Upper lobe of right lung (tissue), 1 donor: ENCODE data around the gene MYL11. TPM values are rescaled to one million over a fixed set of nuclear protein-coding genes. Genes with fewer than 3 reads are reported as not detected.
A peak's percentile ranks its signal among the peaks of the same experiment; 100 is the strongest.

ENCODE experiments used
- ATAC-seq: fragments of 200-7000 bp; cut with Tn5 transposase; one replicate; pipeline ENCODE4 v1.9.1; 2020; ENCODE audit warnings: mild to moderate bottlenecking, moderate library complexity
- DNase-seq: peaks from one replicate; pipeline ENCODE4 v3.0.0-alpha.2; 2020
- H3K27ac ChIP-seq: fragments of 200-600 bp; one replicate; pipeline ENCODE4 v1.8.0; 2022
- H3K27me3 ChIP-seq: fragments of 200-600 bp; one replicate; pipeline ENCODE4 v1.8.0; 2022; ENCODE audit warnings: mild to moderate bottlenecking
- H3K36me3 ChIP-seq: fragments of 200-600 bp; one replicate; pipeline ENCODE4 v1.8.0; 2022
- H3K4me1 ChIP-seq: fragments of 200-600 bp; one replicate; pipeline ENCODE4 v1.8.0; 2022
- H3K4me3 ChIP-seq: fragments of 200-600 bp; one replicate; pipeline ENCODE4 v1.8.0; 2022; ENCODE audit warnings: mild to moderate bottlenecking
- H3K9me3 ChIP-seq: fragments of 200-600 bp; one replicate; pipeline ENCODE4 v1.8.0; 2022
- CTCF ChIP-seq: fragments of 200-600 bp; IDR thresholded peaks from one replicate; pipeline ENCODE4 v1.8.0; 2022; ENCODE audit warnings: antibody characterized with exemption
- intact Hi-C: fragments of 100-400 bp; cut with DNase I; formaldehyde crosslinking; loops from one replicate; pipeline ENCODE4 v1.11.0; 2022
- total RNA-seq: library from RNA; stranded (reverse); fragmentation: NEBNext Ultra II Directional; extraction: Animal tissue kit (Norgen Biotek cat#: 25700); gene quantifications from one replicate; pipeline ENCODE4 v1.2.1, GENCODE V29; 2021
- donor health status: DM: no; HTN: yes; CAD: no; lungs with severe emphysema.

The MYL11 gene
- total RNA-seq, 1 donor from 2014 or later: not detected

- no peaks in the 10 kb centered on the region for H3K9me3 ChIP-seq
- intact Hi-C loops: no loop called here
- H3K4me1 ChIP-seq: peaks cover 20% of the 10 kb centered on the region
- H3K4me3 ChIP-seq: no peak overlapping the region
- H3K27ac ChIP-seq: no peak overlapping the region
- H3K27me3 ChIP-seq: no peaks in the 10 kb centered on the region
- DNase-seq (peak; percentile 72), ATAC-seq (no peak)
- no peaks in the 10 kb centered on the region for H3K36me3 ChIP-seq
- no peak for TF ChIP-seq CTCF
Measured at GRCh38 chr16:30372725-30373124, 1.9 kb upstream of the MYL11 start.

GRCh38 chr16:30375864-30376263 lies 1.3 kb downstream of the MYL11 start:
- intact Hi-C loops: no loop called here
- no peak overlapping the region for H3K4me3 ChIP-seq
- no peak overlapping the region for H3K27ac ChIP-seq
- ATAC-seq: no peak
- DNase-seq: no peak
- H3K27me3 ChIP-seq: no peaks in the 10 kb centered on the region
- TF ChIP-seq CTCF: no peak
- H3K9me3 ChIP-seq: no peaks in the 10 kb centered on the region
- H3K4me1 ChIP-seq: peaks cover 22% of the 10 kb centered on the region
- no peaks in the 10 kb centered on the region for H3K36me3 ChIP-seq

GRCh38 chr16:30376461-30376902 lies 1.9 kb downstream of the MYL11 start:
- ATAC-seq: no peak
- Histone ChIP-seq H3K36me3 (no peaks in the 10 kb centered on the region), H3K4me3 (no peak overlapping the region), H3K27ac (peak overlapping the region; percentile 100), H3K4me1 (peaks cover 17% of the 10 kb centered on the region), H3K27me3 (no peaks in the 10 kb centered on the region), H3K9me3 (no peaks in the 10 kb centered on the region)
- no peak for TF ChIP-seq CTCF
- DNase-seq: no peak
- intact Hi-C loops: no loop called here

- DNase-seq (no peak), ATAC-seq (no peak)
- peak overlapping the region; percentile 66 for H3K4me3 ChIP-seq
- no peak for TF ChIP-seq CTCF
- intact Hi-C loops: no loop called here
- peaks cover 16% of the 10 kb centered on the region for H3K4me1 ChIP-seq
- H3K9me3 ChIP-seq: no peaks in the 10 kb centered on the region
- peak overlapping the region; percentile 100 for H3K27ac ChIP-seq
- H3K27me3 ChIP-seq: no peaks in the 10 kb centered on the region
- no peaks in the 10 kb centered on the region for H3K36me3 ChIP-seq
Measured at GRCh38 chr16:30377050-30377811, 2.6 kb downstream of the MYL11 start.

GRCh38 chr16:30377812-30378235 lies 3.2 kb downstream of the MYL11 start:
- TF ChIP-seq CTCF: no peak
- H3K36me3 ChIP-seq: no peaks in the 10 kb centered on the region
- intact Hi-C loops: no loop called here
- H3K4me1 ChIP-seq: peaks cover 16% of the 10 kb centered on the region
- H3K27me3 ChIP-seq: no peaks in the 10 kb centered on the region
- peak; percentile 98 for DNase-seq
- ATAC-seq: peak; percentile 78
- H3K9me3 ChIP-seq: no peaks in the 10 kb centered on the region
- peak overlapping the region; percentile 66 for H3K4me3 ChIP-seq
- peak overlapping the region; percentile 100 for H3K27ac ChIP-seq
